ENCODE measurements around the gene MUC7. TPM values are rescaled to one million over a fixed set of nuclear protein-coding genes. Genes with fewer than 3 reads are reported as not detected.

The MUC7 gene
- total and polyA plus RNA-seq, 2 donors (not counting 1 experiment from before 2014, with no cell fraction given) = not detected

- no CpG with 5 or more reads among the region's 2 CpGs for WGBS (ENCODE audit: insufficient coverage)
- Histone ChIP-seq H3K36me3 (replicated peaks in 1 of 2; ENCODE audit: control extremely low read depth in 1 of 2, control insufficient read depth in 1 of 2, extremely low read depth in 1 of 2, insufficient read depth in 2 of 2, low read length in 1 of 2) (no peaks in the 10 kb centered on the region), H3K79me2 (ENCODE audit: control insufficient read depth, insufficient read depth, low read length) (no peaks in the 10 kb centered on the region), H3K27ac (ENCODE audit: low read length in 2 of 2) (no peak overlapping the region), H4K20me1 (ENCODE audit: control insufficient read depth, insufficient read depth, low read length, poor library complexity, severe bottlenecking) (no peaks in the 10 kb centered on the region), H3K27me3 (replicated peaks in 1 of 4; ENCODE audit: control extremely low read depth in 1 of 4, control insufficient read depth in 3 of 4, insufficient read depth in 4 of 4, low read length in 3 of 4) (no peaks in the 10 kb centered on the region), H2AFZ (ENCODE audit: insufficient read depth, low read depth, low read length, poor library complexity, severe bottlenecking) (no peak overlapping the region), H3K4me2 (replicated peaks; ENCODE audit: low read depth, low read length, poor library complexity, severe bottlenecking) (no peak overlapping the region), H3K9me3 (ENCODE audit: control extremely low read depth in 1 of 3, control insufficient read depth in 2 of 3, insufficient read depth in 1 of 3, low read length in 2 of 3) (peaks cover 0 to 7% (median 0%) of the 10 kb centered on the region in 3 donors), H3K4me3 (ENCODE audit: control extremely low read depth in 1 of 5, extremely low read depth in 1 of 5, insufficient read depth in 1 of 5, low read depth in 2 of 5, low read length in 4 of 5) (no peak overlapping the region), H3K4me1 (ENCODE audit: control insufficient read depth in 2 of 2, insufficient read depth in 2 of 2, low read length in 2 of 2) (no peaks in the 10 kb centered on the region), H3K9ac (ENCODE audit: low read length) (no peak overlapping the region)
- Mint-ChIP-seq H3K4me1 (no peaks in the 10 kb centered on the region), H3K27me3 (no peaks in the 10 kb centered on the region), H3K9me3 (ENCODE audit: insufficient read depth) (peaks cover 2% of the 10 kb centered on the region), H3K27ac (no peak overlapping the region), H3K4me3 (no peak overlapping the region)
- POLR2A ChIA-PET = no interaction called here
- intact Hi-C loops (cut with micrococcal nuclease) = no loop called here
- CTCF ChIA-PET = no interaction called here
- no peak for DNase-seq
- no peak for TF ChIP-seq EZH2 (IDR thresholded peaks at IDR 0.05; ENCODE audit: borderline replicate concordance, insufficient read depth, low read depth, low read length, poor library complexity, severe bottlenecking)
- no peak for TF ChIP-seq CTCF (IDR thresholded peaks at IDR 0.05)
- ATAC-seq (ENCODE audit: low read depth) = no peak
These were observed 8.7 kb upstream of the MUC7 start for GRCh38 chr4:70463335-70463734.

GRCh38 chr4:70473679-70474078 lies 1.7 kb downstream of the MUC7 start:
- no peaks in the 10 kb centered on the region for H3K27me3 ChIP-seq (replicated peaks in 1 of 4; ENCODE audit: control extremely low read depth in 1 of 4, control insufficient read depth in 3 of 4, insufficient read depth in 4 of 4, low read length in 3 of 4)
- H3K27me3 Mint-ChIP-seq = no peaks in the 10 kb centered on the region
- TF ChIP-seq CTCF (IDR thresholded peaks at IDR 0.05) (no peak), EZH2 (IDR thresholded peaks at IDR 0.05; ENCODE audit: borderline replicate concordance, insufficient read depth, low read depth, low read length, poor library complexity, severe bottlenecking) (no peak)
- H3K27ac Mint-ChIP-seq = no peak overlapping the region
- ChIA-PET CTCF (no interaction called here), POLR2A (no interaction called here)
- H3K36me3 ChIP-seq (replicated peaks in 1 of 2; ENCODE audit: control extremely low read depth in 1 of 2, control insufficient read depth in 1 of 2, extremely low read depth in 1 of 2, insufficient read depth in 2 of 2, low read length in 1 of 2) = no peaks in the 10 kb centered on the region
- intact Hi-C loops (cut with micrococcal nuclease) = no loop called here
- no peaks in the 10 kb centered on the region for H3K9me3 ChIP-seq (ENCODE audit: control extremely low read depth in 1 of 3, control insufficient read depth in 2 of 3, insufficient read depth in 1 of 3, low read length in 2 of 3)
- no peaks in the 10 kb centered on the region for H3K79me2 ChIP-seq (ENCODE audit: control insufficient read depth, insufficient read depth, low read length)
- H3K4me1 Mint-ChIP-seq = no peaks in the 10 kb centered on the region
- H3K9ac ChIP-seq (ENCODE audit: low read length) = no peak overlapping the region
- H3K4me3 ChIP-seq (ENCODE audit: control extremely low read depth in 1 of 5, extremely low read depth in 1 of 5, insufficient read depth in 1 of 5, low read depth in 2 of 5, low read length in 4 of 5) = no peak overlapping the region
- H4K20me1 ChIP-seq (ENCODE audit: control insufficient read depth, insufficient read depth, low read length, poor library complexity, severe bottlenecking) = no peaks in the 10 kb centered on the region
- peaks cover 2% of the 10 kb centered on the region for H3K9me3 Mint-ChIP-seq (ENCODE audit: insufficient read depth)
- DNase-seq = no peak
- no peak overlapping the region for H3K4me3 Mint-ChIP-seq
- no peak overlapping the region for H2AFZ ChIP-seq (ENCODE audit: insufficient read depth, low read depth, low read length, poor library complexity, severe bottlenecking)
- ATAC-seq (ENCODE audit: low read depth) = no peak
- no peaks in the 10 kb centered on the region for H3K4me1 ChIP-seq (ENCODE audit: control insufficient read depth in 2 of 2, insufficient read depth in 2 of 2, low read length in 2 of 2)
- H3K4me2 ChIP-seq (replicated peaks; ENCODE audit: low read depth, low read length, poor library complexity, severe bottlenecking) = no peak overlapping the region
- WGBS (ENCODE audit: insufficient coverage) = 94% methylated on average over 4 of the region's 4 CpGs
- no peak overlapping the region for H3K27ac ChIP-seq (ENCODE audit: low read length in 2 of 2)
